GM23338 (cell line): ENCODE data around the gene TBC1D9B.

Experiments used
- CREB1 ChIP-seq: fragments of 250-450 bp; sonication (Bioruptor Pico); IDR thresholded peaks from 2 replicates; pipeline ENCODE4 v1.5.0; 2020; ENCODE audit warnings: low read depth, mild to moderate bottlenecking, moderate library complexity
- CTCF ChIP-seq, 2 experiments: fragments of 200-600 bp in 1 of 2; sonication (generic) in 1 of 2; conservative IDR thresholded peaks; 2 replicates each; pipeline versions ENCODE4 v1.5.1 to v1.6.1; 2016 to 2017; ENCODE audit warnings: antibody characterized with exemption in 2 of 2, low read depth in 2 of 2, mild to moderate bottlenecking in 2 of 2, moderate library complexity in 1 of 2
- EZH2 ChIP-seq: fragments of 200-600 bp; sonication (generic); IDR thresholded peaks from one replicate; pipeline ENCODE4 v1.8.0; 2017; ENCODE audit warnings: antibody characterized with exemption, mild to moderate bottlenecking, low read depth; ENCODE audit not compliant: unreplicated experiment
- EZH2phosphoT487 ChIP-seq: fragments of 200-600 bp; sonication (generic); IDR thresholded peaks from one replicate; pipeline ENCODE4 v1.8.1; 2018; ENCODE audit warnings: antibody characterized with exemption; ENCODE audit not compliant: unreplicated experiment
- JUNB ChIP-seq: IDR thresholded peaks from one replicate; pipeline ENCODE4 v1.6.1; 2016; ENCODE audit warnings: antibody characterized with exemption; ENCODE audit not compliant: unreplicated experiment
- POLR2AphosphoS5 ChIP-seq: IDR thresholded peaks from 2 replicates; pipeline ENCODE4 v1.6.1; 2016; ENCODE audit warnings: antibody characterized with exemption, low read depth
- ZNF114 ChIP-seq: fragments of 250-450 bp; sonication (Bioruptor Pico); IDR thresholded peaks from 2 replicates; pipeline ENCODE4 v1.5.0; 2020; ENCODE audit warnings: mild to moderate bottlenecking, moderate library complexity

GRCh38 chr5:179880066-179880650 lies 27.5 kb downstream of the TBC1D9B start:
- TF ChIP-seq POLR2AphosphoS5: no peak
- no peak for TF ChIP-seq CREB1
- TF ChIP-seq CTCF (conservative IDR thresholded peaks at IDR 0.05; ENCODE audit: low read depth in 2 of 2): no peak
- TF ChIP-seq EZH2phosphoT487: no peak
- no peak for TF ChIP-seq EZH2
- TF ChIP-seq ZNF114 (CRISPR knock-in tag): no peak
- no peak for TF ChIP-seq JUNB
